Smooth muscle cell (in vitro differentiated cells): ENCODE results near the gene TENT4B. TPM values are rescaled to one million over a fixed set of nuclear protein-coding genes. Genes with fewer than 3 reads are reported as not detected.

Experiments
- DNase-seq: peaks from one replicate; lab custom pipeline; 2025; ENCODE audit not compliant: unreplicated experiment; lab: John Stamatoyannopoulos, UW
- H2AFZ ChIP-seq: fragments of 200-600 bp; sonication (generic); 2 replicates; pipeline ENCODE4 v1.6.0; 2016; ENCODE audit warnings: antibody characterized with exemption, low read depth, mild to moderate bottlenecking
- H3F3A ChIP-seq: fragments of 200-600 bp; sonication (generic); 2 replicates; pipeline ENCODE4 v1.6.0; 2017; ENCODE audit warnings: antibody characterized with exemption, low read depth
- H3K27ac ChIP-seq: fragments of 200-600 bp; sonication (generic); 2 replicates; pipeline ENCODE4 v1.5.1; 2016; ENCODE audit warnings: low read depth, mild to moderate bottlenecking
- H3K27me3 ChIP-seq: fragments of 200-600 bp; sonication (generic); 2 replicates; pipeline ENCODE4 v1.6.1; 2016; ENCODE audit warnings: low read depth, mild to moderate bottlenecking
- H3K36me3 ChIP-seq: fragments of 200-600 bp; sonication (generic); 2 replicates; pipeline ENCODE4 v1.5.1; 2016; ENCODE audit warnings: low read depth
- H3K4me1 ChIP-seq: fragments of 200-600 bp; sonication (generic); 2 replicates; pipeline ENCODE4 v1.5.1; 2016; ENCODE audit warnings: low read depth
- H3K4me2 ChIP-seq: fragments of 200-600 bp; sonication (generic); 2 replicates; pipeline ENCODE4 v1.6.0; 2016; ENCODE audit warnings: mild to moderate bottlenecking
- H3K4me3 ChIP-seq: fragments of 200-600 bp; sonication (generic); 2 replicates; pipeline ENCODE4 v1.5.1; 2016; ENCODE audit warnings: mild to moderate bottlenecking
- H3K79me2 ChIP-seq: fragments of 200-600 bp; sonication (generic); 2 replicates; pipeline ENCODE4 v1.6.0; 2016; ENCODE audit warnings: low read depth, mild to moderate bottlenecking
- H3K9ac ChIP-seq: fragments of 200-600 bp; sonication (generic); 2 replicates; pipeline ENCODE4 v1.6.0; 2016; ENCODE audit warnings: low read depth
- H3K9me3 ChIP-seq: fragments of 200-600 bp; sonication (generic); replicated peaks from 2 replicates; pipeline ENCODE4 v1.5.1; 2016; ENCODE audit warnings: low read depth
- H4K20me1 ChIP-seq: fragments of 200-600 bp; sonication (generic); 2 replicates; pipeline ENCODE4 v1.6.0; 2016; ENCODE audit warnings: low read depth
- CTCF ChIP-seq: fragments of 200-600 bp; sonication (generic); IDR thresholded peaks from 2 replicates; pipeline ENCODE4 v1.5.1; 2017; ENCODE audit warnings: borderline replicate concordance, mild to moderate bottlenecking, antibody characterized with exemption; ENCODE audit not compliant: insufficient read depth, poor library complexity, severe bottlenecking
- WGBS: methylation state at CpG from one replicate; pipeline ENCODE4 v1.1.7; 2016; ENCODE audit warnings: low lambda C conversion rate; 5-methylcytosine and 5-hydroxymethylcytosine counted together
- polyA plus RNA-seq: library from polyadenylated mRNA; unstranded; fragments of >200 nt; fragmentation: Nextera tagmentation; extraction: Ambion mirVana; gene quantifications from 2 replicates; pipeline ENCODE4 v1.2.1, GENCODE V29; 2016
- total RNA-seq: library from RNA; depleted of rRNA; stranded (reverse); fragments of >200 nt; gene quantifications from 2 replicates; pipeline ENCODE4 v1.2.3, GENCODE V29; 2014

Gene TENT4B
- total and polyA plus RNA-seq, 2 experiments from 2014 or later: 2.6 to 8.8 TPM

DNA sequence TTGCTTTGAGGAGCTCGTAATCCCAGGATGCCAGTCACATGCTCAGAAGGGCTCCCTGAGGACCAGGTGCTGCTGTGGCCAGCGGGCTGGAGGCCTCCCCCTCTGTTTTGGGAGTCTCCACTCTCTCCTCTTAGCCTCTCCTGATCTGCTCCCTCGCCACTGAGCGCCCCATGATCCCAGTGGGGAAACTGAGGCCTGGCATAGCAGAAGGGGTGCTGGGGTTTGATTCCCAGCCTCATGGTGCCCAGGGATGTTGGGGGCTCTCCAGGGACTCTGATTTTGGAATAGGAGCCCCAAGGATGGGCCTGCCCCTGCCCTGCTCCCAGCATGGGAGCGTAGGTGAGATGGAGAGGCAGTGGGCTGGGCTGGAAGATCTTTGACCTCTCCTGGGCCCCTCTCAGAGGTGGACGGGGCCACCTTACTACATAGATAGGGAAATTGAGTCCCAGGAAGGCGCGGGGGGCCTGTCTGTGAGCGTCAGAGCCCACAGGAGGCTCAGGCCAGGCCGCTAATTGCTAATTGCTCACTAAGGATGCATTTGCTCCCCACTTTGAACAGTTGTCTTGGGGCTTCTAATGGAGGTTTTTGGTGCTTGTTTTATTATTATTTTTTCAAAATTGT, 112.7 kb downstream of the TENT4B start:
- H3K4me3 ChIP-seq: no peak overlapping the region
- DNase-seq: no peak
- H3K79me2 ChIP-seq: peaks cover 14% of the 10 kb centered on the region
- WGBS: 91% methylated on average over 10 of the region's 10 CpGs
- no peaks in the 10 kb centered on the region for H3F3A ChIP-seq
- no peaks in the 10 kb centered on the region for H3K27me3 ChIP-seq
- H3K36me3 ChIP-seq: no peaks in the 10 kb centered on the region
- peaks cover 13% of the 10 kb centered on the region for H4K20me1 ChIP-seq
- peak overlapping the region; percentile 59 for H3K9ac ChIP-seq
- TF ChIP-seq CTCF: no peak
- H3K4me2 ChIP-seq: peak overlapping the region; percentile 83
- H3K27ac ChIP-seq: peak overlapping the region; percentile 93
- H3K9me3 ChIP-seq: no peaks in the 10 kb centered on the region
- H3K4me1 ChIP-seq: peaks cover 10% of the 10 kb centered on the region
- no peak overlapping the region for H2AFZ ChIP-seq

GRCh38 chr16:50266337-50267091, 113.4 kb downstream of the TENT4B start, which contains the start of gene ADCY7:
TSS of gene ADCY7 (plus strand) at chr16:50266551. CDS start at chr16:50288180, 21,629 bp downstream.
- H4K20me1 ChIP-seq: peaks cover 19% of the 10 kb centered on the region
- H2AFZ ChIP-seq: no peak within 1 kb of the TSS
- H3K27me3 ChIP-seq: no peaks in the 10 kb centered on the region
- peaks cover 14% of the 10 kb centered on the region for H3K79me2 ChIP-seq
- TF ChIP-seq CTCF: no peak
- H3K36me3 ChIP-seq: no peaks in the 10 kb centered on the region
- peak within 1 kb of the TSS; percentile 79 for H3K9ac ChIP-seq
- H3K4me3 ChIP-seq: peak within 1 kb of the TSS; percentile 36
- WGBS: 2% methylated on average over 13 of the region's 25 CpGs
- H3K9me3 ChIP-seq: no peaks in the 10 kb centered on the region
- peak within 1 kb of the TSS; percentile 93 for H3K27ac ChIP-seq
- H3K4me1 ChIP-seq: peaks cover 10% of the 10 kb centered on the region
- peak within 1 kb of the TSS; percentile 83 for H3K4me2 ChIP-seq
- H3F3A ChIP-seq: no peaks in the 10 kb centered on the region
- peak; percentile 45 for DNase-seq

DNA sequence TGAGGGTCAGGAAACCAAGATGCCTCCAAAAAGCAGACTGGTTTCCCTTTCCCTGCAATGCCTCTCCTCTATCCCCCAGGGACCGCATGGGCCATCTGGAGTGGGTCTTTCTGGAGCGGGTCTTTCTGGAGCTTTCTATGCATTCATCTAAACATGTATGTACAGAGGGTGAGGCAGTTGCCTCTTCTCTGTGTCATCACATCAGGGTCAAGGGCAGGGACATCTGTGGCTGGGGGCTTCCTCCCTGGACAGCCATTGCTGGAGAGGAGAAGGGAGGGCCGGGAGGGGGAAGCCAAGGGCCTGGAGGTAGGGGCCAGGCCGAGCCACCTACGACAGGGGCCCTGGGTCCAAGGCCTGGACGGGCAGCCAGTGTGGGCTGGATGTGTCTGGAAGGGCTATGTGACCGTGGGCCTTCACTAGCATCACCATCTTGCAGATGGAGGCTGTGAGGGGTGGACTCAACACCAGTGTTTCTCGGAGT, 114.1 kb downstream of the TENT4B start:
- peaks cover 14% of the 10 kb centered on the region for H3K79me2 ChIP-seq
- H3K4me3 ChIP-seq: peak overlapping the region; percentile 36
- no peaks in the 10 kb centered on the region for H3K9me3 ChIP-seq
- H2AFZ ChIP-seq: no peak overlapping the region
- peak overlapping the region; percentile 79 for H3K9ac ChIP-seq
- peaks cover 25% of the 10 kb centered on the region for H4K20me1 ChIP-seq
- no peaks in the 10 kb centered on the region for H3F3A ChIP-seq
- peaks cover 10% of the 10 kb centered on the region for H3K4me1 ChIP-seq
- peak overlapping the region; percentile 93 for H3K27ac ChIP-seq
- H3K4me2 ChIP-seq: peak overlapping the region; percentile 83
- WGBS: 86% methylated on average over 7 of the region's 8 CpGs
- H3K36me3 ChIP-seq: no peaks in the 10 kb centered on the region
- DNase-seq: no peak
- TF ChIP-seq CTCF: no peak
- no peaks in the 10 kb centered on the region for H3K27me3 ChIP-seq
